GM12878 (cell line): ENCODE data around the gene PLA2G12B. TPM values are rescaled to one million over a fixed set of nuclear protein-coding genes. Genes with fewer than 3 reads are reported as not detected.

Experiments used
- ATAC-seq: fragments of 200-7000 bp; cut with Tn5 transposase; 3 replicates; pipeline ENCODE4 v1.9.1; 2020; ENCODE audit warnings: mild to moderate bottlenecking, moderate library complexity
- BruUV-seq: library from RNA; stranded (reverse); fragments of 400-500 nt; replicated peaks from 2 replicates; lab custom pipeline; 2021; lab: Mats Ljungman, UMichigan
- CTCF ChIA-PET: fragments of 300-600 bp; sonication (Branson Sonifier 250); formaldehyde crosslinking; extraction: SDS; loops from one replicate; lab custom pipeline; 2021; ENCODE audit warnings: inconsistent platforms; lab: Yijun Ruan, JAX
- POLR2A ChIA-PET: fragments of 350-600 bp; formaldehyde crosslinking; extraction: SDS; loops from one replicate; lab custom pipeline; 2021; ENCODE audit warnings: inconsistent platforms; lab: Charles Lee
- RAD21 ChIA-PET: fragments of 300-600 bp; sonication (Branson Sonifier 250); formaldehyde crosslinking; loops from one replicate; lab custom pipeline; 2023; ENCODE audit warnings: antibody characterized with exemption; ENCODE audit not compliant: unreplicated experiment; lab: Charles Lee
- SMC1A ChIA-PET: fragments of 300-600 bp; sonication (Branson Sonifier 250); formaldehyde crosslinking; loops from one replicate; lab custom pipeline; 2023; ENCODE audit not compliant: unreplicated experiment, uncharacterized antibody; lab: Charles Lee
- DNase-seq: peaks from one replicate; pipeline ENCODE4 v3.0.0-alpha.2; 2011; ENCODE audit warnings: low read depth, low spot score
- FAIRE-seq: peaks from 3 replicates; lab custom pipeline; 2011; peaks lifted over from hg19 to GRCh38; lab: Jason Lieb, UNC
- H2AFZ ChIP-seq: 2 replicates; pipeline ENCODE4 v1.6.0; 2011; ENCODE audit warnings: low read depth, low read length, control low read depth; ENCODE audit not compliant: control insufficient read depth
- H3K27ac ChIP-seq: 2 replicates; pipeline ENCODE4 v1.5.1; 2011; ENCODE audit warnings: control low read depth; ENCODE audit not compliant: control insufficient read depth, insufficient read depth
- H3K27me3 ChIP-seq, 2 experiments: replicated peaks in 1 of 2; 2 replicates each; pipeline versions ENCODE4 v1.6.0 to v1.6.1; 2011; ENCODE audit warnings: low read length in 1 of 2; ENCODE audit not compliant: control insufficient read depth in 2 of 2, insufficient read depth in 2 of 2
- H3K36me3 ChIP-seq, 2 experiments: 2 replicates each; pipeline ENCODE4 v1.5.1; 2011; ENCODE audit warnings: low read length in 1 of 2; ENCODE audit not compliant: control insufficient read depth in 2 of 2, insufficient read depth in 2 of 2
- H3K4me1 ChIP-seq: 2 replicates; pipeline ENCODE4 v1.6.1; 2011; ENCODE audit warnings: mild to moderate bottlenecking, low read length, moderate library complexity, mixed read lengths; ENCODE audit not compliant: control insufficient read depth, insufficient read depth
- H3K4me2 ChIP-seq: 2 replicates; pipeline ENCODE4 v1.6.0; 2011; ENCODE audit warnings: control low read depth; ENCODE audit not compliant: control insufficient read depth, insufficient read depth
- H3K4me3 ChIP-seq: fragments of 200-600 bp; sonication (generic); 2 replicates; pipeline ENCODE4 v1.5.1; 2016
- H3K79me2 ChIP-seq: 2 replicates; pipeline ENCODE4 v1.6.0; 2011; ENCODE audit warnings: low read length; ENCODE audit not compliant: control insufficient read depth, insufficient read depth
- H3K9ac ChIP-seq: 2 replicates; pipeline ENCODE4 v1.8.0; 2011; ENCODE audit warnings: low read length, control low read depth, mixed read lengths; ENCODE audit not compliant: control insufficient read depth, insufficient read depth
- H3K9me3 ChIP-seq: replicated peaks from 3 replicates; pipeline ENCODE4 v1.5.1; 2011; ENCODE audit warnings: mild to moderate bottlenecking, low read length; ENCODE audit not compliant: control insufficient read depth, insufficient read depth
- H4K20me1 ChIP-seq: 2 replicates; pipeline ENCODE4 v1.6.0; 2011; ENCODE audit not compliant: control insufficient read depth, insufficient read depth
- BHLHE40 ChIP-seq, 2 experiments: fragments of 450-650 bp in 1 of 2; IDR thresholded peaks; 2 replicates each; pipeline ENCODE4 v1.6.1; 2011 to 2017; ENCODE audit warnings: low read depth in 2 of 2, borderline replicate concordance in 1 of 2, improper control_type of control experiment in 1 of 2, low read length in 1 of 2, mild to moderate bottlenecking in 1 of 2
- FOS ChIP-seq: IDR thresholded peaks from 3 replicates; pipeline ENCODE4 v1.6.1; 2011; ENCODE audit warnings: borderline replicate concordance; ENCODE audit not compliant: insufficient read length; ENCODE audit errors: extremely low read depth
- HSF1 ChIP-seq: fragments of 150-350 bp; IDR thresholded peaks from 2 replicates; pipeline ENCODE4 v1.6.1; 2014; ENCODE audit warnings: mild to moderate bottlenecking, low read depth, low read length
- NR2F1 ChIP-seq: fragments of 450-650 bp; conservative IDR thresholded peaks from 2 replicates; pipeline ENCODE4 v1.6.1; 2017; ENCODE audit warnings: mild to moderate bottlenecking
- RFX5 ChIP-seq: IDR thresholded peaks from 2 replicates; pipeline ENCODE4 v1.6.1; 2011; ENCODE audit warnings: low read depth, low read length, improper control_type of control experiment
- SP1 ChIP-seq: IDR thresholded peaks from one replicate; pipeline ENCODE4 v1.6.1; 2011; ENCODE audit warnings: low read depth, low read length
- SUPT20H ChIP-seq: IDR thresholded peaks from 2 replicates; pipeline ENCODE4 v1.6.1; 2011; ENCODE audit warnings: low read depth, mild to moderate bottlenecking, low read length, moderate library complexity, borderline replicate concordance; ENCODE audit not compliant: control insufficient read depth
- TCF3 ChIP-seq: IDR thresholded peaks from 2 replicates; pipeline ENCODE4 v1.6.1; 2012; ENCODE audit warnings: low read depth, mild to moderate bottlenecking, low read length, borderline replicate concordance; ENCODE audit not compliant: insufficient read depth
- WRNIP1 ChIP-seq: IDR thresholded peaks from 2 replicates; pipeline ENCODE4 v1.6.1; 2011; ENCODE audit warnings: low read depth, low read length, improper control_type of control experiment, borderline replicate concordance
- YY1 ChIP-seq: IDR thresholded peaks from 2 replicates; pipeline ENCODE4 v1.6.1; 2011; ENCODE audit warnings: low read depth, mild to moderate bottlenecking, low read length
- ZBTB40 ChIP-seq: fragments of 450-650 bp; IDR thresholded peaks from 2 replicates; pipeline ENCODE4 v1.6.1; 2016; ENCODE audit warnings: mild to moderate bottlenecking, moderate library complexity, borderline replicate concordance
- ZNF217 ChIP-seq: fragments of 450-650 bp; IDR thresholded peaks from 2 replicates; pipeline ENCODE4 v1.6.1; 2017; ENCODE audit warnings: antibody characterized with exemption, mild to moderate bottlenecking
- ZNF687 ChIP-seq: fragments of 450-650 bp; IDR thresholded peaks from 2 replicates; pipeline ENCODE4 v1.6.1; 2017; ENCODE audit warnings: mild to moderate bottlenecking, moderate library complexity
- WGBS: methylation state at CpG from one replicate; pipeline ENCODE4 v1.1.6; 2016; ENCODE audit warnings: low lambda C conversion rate; ENCODE audit not compliant: insufficient replicate concordance, insufficient coverage; ENCODE audit errors: missing lambda C conversion rate; 5-methylcytosine and 5-hydroxymethylcytosine counted together
- in situ Hi-C: fragments of 300-500 bp; cut with MboI; formaldehyde crosslinking; loops from 9 replicates; pipeline ENCODE4 v1.14.3; 2018; ENCODE audit warnings: mixed read lengths
- intact Hi-C: fragments of 100-400 bp; cut with micrococcal nuclease; formaldehyde crosslinking; loops from one replicate; pipeline ENCODE4 v1.14.2; 2022; ENCODE audit not compliant: unreplicated experiment
- polyA plus RNA-seq, 11 experiments: library from polyadenylated mRNA; depleted of rRNA in 4 of 11; unstranded in 6 of 11; stranded (reverse) in 5 of 11; fragments of >200 nt; fragmentation: Nextera tagmentation in 4 of 11; fragmentation: Illumina TruSeq in 1 of 11; extraction: Ambion mirVana in 4 of 11; extraction: Trizol in 1 of 11; gene quantifications; 1 replicate in 1 of 11; 2 replicates in 10 of 11; pipeline versions ENCODE4 v1.2.1 to v1.2.3, GENCODE V29; 2011 to 2016; ENCODE audit warnings: inconsistent platforms in 2 of 11, missing spikeins in 2 of 11, low read depth in 1 of 11
- total RNA-seq, 4 experiments: library from RNA; depleted of rRNA in 3 of 4; stranded (reverse); fragments of >200 nt in 3 of 4; fragmentation: Illumina TruSeq in 1 of 4; extraction: Trizol in 1 of 4; gene quantifications; 2 replicates each; pipeline versions ENCODE4 v1.2.1 to v1.2.3, GENCODE V29; 2013 to 2021

The PLA2G12B gene
- total and polyA plus RNA-seq, 10 of the 15 experiments (the other 5 are each of a cell fraction or from before 2014, with no cell fraction given): not detected

- TF ChIP-seq YY1: no peak
- TF ChIP-seq HSF1: no peak
- no peak for TF ChIP-seq TCF3
- TF ChIP-seq ZNF687: no peak
- TF ChIP-seq FOS: no peak
- TF ChIP-seq, all 136 proteins: peak for 0
These were observed 56.0 kb downstream of the PLA2G12B start (continued) for GRCh38 chr10:72898616-72899015.

GRCh38 chr10:72895236-72895850, 59.3 kb downstream of the PLA2G12B start:
- no peaks in the 10 kb centered on the region for H4K20me1 ChIP-seq
- no peak overlapping the region for H2AFZ ChIP-seq
- FAIRE-seq (no peak), ATAC-seq (no peak), DNase-seq (no peak)
- WGBS: 55% methylated on average over 11 of the region's 11 CpGs
- H3K9me3 ChIP-seq: no peaks in the 10 kb centered on the region
- intact Hi-C loops (no loop called here), in situ Hi-C loops (no loop called here)
- H3K4me3 ChIP-seq: no peak overlapping the region
- H3K9ac ChIP-seq: no peak overlapping the region
- ChIA-PET POLR2A (no interaction called here), SMC1A (no interaction called here), CTCF (interaction anchor here (1.0 to 1.5 kb wide), 2 partner anchors 19 to 34 kb away, joined by 3 read pairs; no protein-coding TSS in a partner anchor), RAD21 (no interaction called here)
- no peak overlapping the region for H3K4me2 ChIP-seq
- no TSS peak for BruUV-seq
- H3K79me2 ChIP-seq: no peaks in the 10 kb centered on the region
- no peaks in the 10 kb centered on the region for H3K36me3 ChIP-seq
- no peaks in the 10 kb centered on the region for H3K4me1 ChIP-seq
- no peak overlapping the region for H3K27ac ChIP-seq
- no peaks in the 10 kb centered on the region for H3K27me3 ChIP-seq
- no peak for TF ChIP-seq NR2F1
- no peak for TF ChIP-seq ZBTB40
- no peak for TF ChIP-seq BHLHE40 (IDR thresholded peaks at IDR 0.05; ENCODE audit: borderline replicate concordance in 1 of 2, low read depth in 2 of 2, low read length in 1 of 2)
- no peak for TF ChIP-seq RFX5
- no peak for TF ChIP-seq SP1
- no peak for TF ChIP-seq WRNIP1
- TF ChIP-seq SUPT20H: no peak
- TF ChIP-seq ZNF217: no peak
